ENCODE data around the gene IL1RAPL2.

- TF ChIP-seq TCF12 (IDR thresholded peaks at IDR 0.05; ENCODE audit: low read depth) (no peak), NFIC (IDR thresholded peaks at IDR 0.05) (no peak)
Observed at GRCh38 chrX:105725228-105725627, 1159.2 kb downstream of the IL1RAPL2 start.
